HG03342 (cell line): ENCODE measurements around the gene RDX.
A peak's percentile ranks its signal among the peaks of the same experiment; 100 is the strongest.

Experiments used
- ATAC-seq: cut with Tn5 transposase; IDR thresholded peaks from one replicate; pipeline ENCODE4 v1.9.1; 2021; ENCODE audit warnings: mild to moderate bottlenecking, moderate library complexity; ENCODE audit not compliant: unreplicated experiment

RDX gene

GRCh38 chr11:110176366-110177085 is 119.9 kb downstream of the RDX start:
- no peak for ATAC-seq

GRCh38 chr11:110174645-110175310 is 121.6 kb downstream of the RDX start:
- no peak for ATAC-seq

- ATAC-seq, result peak; percentile 58
These were observed 122.4 kb downstream of the RDX start for GRCh38 chr11:110173811-110174644.

- no peak for ATAC-seq
These were observed 123.8 kb downstream of the RDX start for GRCh38 chr11:110172468-110173065.

- ATAC-seq, result no peak
These were observed 126.7 kb downstream of the RDX start for GRCh38 chr11:110169738-110170137.

- no peak for ATAC-seq
These were observed 128.2 kb downstream of the RDX start for GRCh38 chr11:110168033-110168803.

- ATAC-seq, result no peak
These were observed 131.1 kb downstream of the RDX start for GRCh38 chr11:110165039-110165925.

- no peak for ATAC-seq
These were observed 134.2 kb downstream of the RDX start for GRCh38 chr11:110162216-110162615.

- ATAC-seq, result no peak
These were observed 135.4 kb downstream of the RDX start for GRCh38 chr11:110161061-110161460.

GRCh38 chr11:110160437-110160836 is 136.0 kb downstream of the RDX start:
- no peak for ATAC-seq

- no peak for ATAC-seq
These were observed 136.4 kb downstream of the RDX start for GRCh38 chr11:110160016-110160415.

GRCh38 chr11:110159476-110159875 is 136.9 kb downstream of the RDX start:
- ATAC-seq, result no peak

GRCh38 chr11:110158317-110159200 is 137.9 kb downstream of the RDX start:
- ATAC-seq, result no peak

GRCh38 chr11:110156503-110156902 is 139.9 kb downstream of the RDX start:
- no peak for ATAC-seq

GRCh38 chr11:110153474-110153873 is 142.9 kb downstream of the RDX start:
- no peak for ATAC-seq

GRCh38 chr11:110152199-110152598 is 144.2 kb downstream of the RDX start:
- ATAC-seq, result no peak

GRCh38 chr11:110148775-110149744 is 147.4 kb downstream of the RDX start:
- peak; percentile 62 for ATAC-seq
